GM12878 (cell line): ENCODE data around the gene THOC5. TPM values are rescaled to one million over a fixed set of nuclear protein-coding genes. Genes with fewer than 3 reads are reported as not detected.

Experiments used
- ATAC-seq: fragments of 200-7000 bp; cut with Tn5 transposase; 3 replicates; pipeline ENCODE4 v1.9.1; 2020; ENCODE audit warnings: mild to moderate bottlenecking, moderate library complexity
- BruUV-seq: library from RNA; stranded (reverse); fragments of 400-500 nt; replicated peaks from 2 replicates; lab custom pipeline; 2021; lab: Mats Ljungman, UMichigan
- CTCF ChIA-PET: fragments of 300-600 bp; sonication (Branson Sonifier 250); formaldehyde crosslinking; extraction: SDS; loops from one replicate; lab custom pipeline; 2021; ENCODE audit warnings: inconsistent platforms; lab: Yijun Ruan, JAX
- POLR2A ChIA-PET: fragments of 350-600 bp; formaldehyde crosslinking; extraction: SDS; loops from one replicate; lab custom pipeline; 2021; ENCODE audit warnings: inconsistent platforms; lab: Charles Lee
- RAD21 ChIA-PET: fragments of 300-600 bp; sonication (Branson Sonifier 250); formaldehyde crosslinking; loops from one replicate; lab custom pipeline; 2023; ENCODE audit warnings: antibody characterized with exemption; ENCODE audit not compliant: unreplicated experiment; lab: Charles Lee
- SMC1A ChIA-PET: fragments of 300-600 bp; sonication (Branson Sonifier 250); formaldehyde crosslinking; loops from one replicate; lab custom pipeline; 2023; ENCODE audit not compliant: unreplicated experiment, uncharacterized antibody; lab: Charles Lee
- DNase-seq: peaks from one replicate; pipeline ENCODE4 v3.0.0-alpha.2; 2011; ENCODE audit warnings: low read depth, low spot score
- FAIRE-seq: peaks from 3 replicates; lab custom pipeline; 2011; peaks lifted over from hg19 to GRCh38; lab: Jason Lieb, UNC
- H2AFZ ChIP-seq: 2 replicates; pipeline ENCODE4 v1.6.0; 2011; ENCODE audit warnings: low read depth, low read length, control low read depth; ENCODE audit not compliant: control insufficient read depth
- H3K27ac ChIP-seq: 2 replicates; pipeline ENCODE4 v1.5.1; 2011; ENCODE audit warnings: control low read depth; ENCODE audit not compliant: control insufficient read depth, insufficient read depth
- H3K27me3 ChIP-seq, 2 experiments: replicated peaks in 1 of 2; 2 replicates each; pipeline versions ENCODE4 v1.6.0 to v1.6.1; 2011; ENCODE audit warnings: low read length in 1 of 2; ENCODE audit not compliant: control insufficient read depth in 2 of 2, insufficient read depth in 2 of 2
- H3K36me3 ChIP-seq, 2 experiments: 2 replicates each; pipeline ENCODE4 v1.5.1; 2011; ENCODE audit warnings: low read length in 1 of 2; ENCODE audit not compliant: control insufficient read depth in 2 of 2, insufficient read depth in 2 of 2
- H3K4me1 ChIP-seq: 2 replicates; pipeline ENCODE4 v1.6.1; 2011; ENCODE audit warnings: mild to moderate bottlenecking, low read length, moderate library complexity, mixed read lengths; ENCODE audit not compliant: control insufficient read depth, insufficient read depth
- H3K4me2 ChIP-seq: 2 replicates; pipeline ENCODE4 v1.6.0; 2011; ENCODE audit warnings: control low read depth; ENCODE audit not compliant: control insufficient read depth, insufficient read depth
- H3K4me3 ChIP-seq: fragments of 200-600 bp; sonication (generic); 2 replicates; pipeline ENCODE4 v1.5.1; 2016
- H3K79me2 ChIP-seq: 2 replicates; pipeline ENCODE4 v1.6.0; 2011; ENCODE audit warnings: low read length; ENCODE audit not compliant: control insufficient read depth, insufficient read depth
- H3K9ac ChIP-seq: 2 replicates; pipeline ENCODE4 v1.8.0; 2011; ENCODE audit warnings: low read length, control low read depth, mixed read lengths; ENCODE audit not compliant: control insufficient read depth, insufficient read depth
- H3K9me3 ChIP-seq: replicated peaks from 3 replicates; pipeline ENCODE4 v1.5.1; 2011; ENCODE audit warnings: mild to moderate bottlenecking, low read length; ENCODE audit not compliant: control insufficient read depth, insufficient read depth
- H4K20me1 ChIP-seq: 2 replicates; pipeline ENCODE4 v1.6.0; 2011; ENCODE audit not compliant: control insufficient read depth, insufficient read depth
- CEBPB ChIP-seq, 2 experiments: fragments of 150-350 bp in 1 of 2; IDR thresholded peaks; 2 replicates each; pipeline ENCODE4 v1.6.1; 2012 to 2014; ENCODE audit warnings: low read depth in 2 of 2, low read length in 2 of 2, borderline replicate concordance in 1 of 2, inconsistent platforms in 1 of 2
- REST ChIP-seq: IDR thresholded peaks from 2 replicates; pipeline ENCODE4 v1.6.1; 2012; ENCODE audit warnings: mild to moderate bottlenecking, low read depth, low read length
- SMARCA5 ChIP-seq: fragments of 450-650 bp; IDR thresholded peaks from 2 replicates; pipeline ENCODE4 v1.6.1; 2017; ENCODE audit warnings: mild to moderate bottlenecking
- WGBS: methylation state at CpG from one replicate; pipeline ENCODE4 v1.1.6; 2016; ENCODE audit warnings: low lambda C conversion rate; ENCODE audit not compliant: insufficient replicate concordance, insufficient coverage; ENCODE audit errors: missing lambda C conversion rate; 5-methylcytosine and 5-hydroxymethylcytosine counted together
- in situ Hi-C: fragments of 300-500 bp; cut with MboI; formaldehyde crosslinking; loops from 9 replicates; pipeline ENCODE4 v1.14.3; 2018; ENCODE audit warnings: mixed read lengths
- intact Hi-C: fragments of 100-400 bp; cut with micrococcal nuclease; formaldehyde crosslinking; loops from one replicate; pipeline ENCODE4 v1.14.2; 2022; ENCODE audit not compliant: unreplicated experiment
- polyA plus RNA-seq, 11 experiments: library from polyadenylated mRNA; depleted of rRNA in 4 of 11; unstranded in 6 of 11; stranded (reverse) in 5 of 11; fragments of >200 nt; fragmentation: Nextera tagmentation in 4 of 11; fragmentation: Illumina TruSeq in 1 of 11; extraction: Ambion mirVana in 4 of 11; extraction: Trizol in 1 of 11; gene quantifications; 1 replicate in 1 of 11; 2 replicates in 10 of 11; pipeline versions ENCODE4 v1.2.1 to v1.2.3, GENCODE V29; 2011 to 2016; ENCODE audit warnings: inconsistent platforms in 2 of 11, missing spikeins in 2 of 11, low read depth in 1 of 11
- total RNA-seq, 4 experiments: library from RNA; depleted of rRNA in 3 of 4; stranded (reverse); fragments of >200 nt in 3 of 4; fragmentation: Illumina TruSeq in 1 of 4; extraction: Trizol in 1 of 4; gene quantifications; 2 replicates each; pipeline versions ENCODE4 v1.2.1 to v1.2.3, GENCODE V29; 2013 to 2021

THOC5 gene
- total and polyA plus RNA-seq, 10 of the 15 experiments (the other 5 are each of a cell fraction or from before 2014, with no cell fraction given): 20.9 to 44.9 (median 31.4) TPM

- WGBS: 10% methylated on average over 21 of the region's 21 CpGs
- H3K79me2 ChIP-seq: no peaks in the 10 kb centered on the region
- no peaks in the 10 kb centered on the region; the same call in 2 of the 3 replicates for H3K9me3 ChIP-seq
- SMC1A ChIA-PET: no interaction called here
- FAIRE-seq (no peak), DNase-seq (no peak), ATAC-seq (peak; percentile 29; the same call in 1 of the 3 replicates)
- peaks cover 8% of the 10 kb centered on the region; the same call in 1 of the 2 replicates for H3K4me1 ChIP-seq
- H4K20me1 ChIP-seq: no peaks in the 10 kb centered on the region
- CTCF ChIA-PET: no interaction called here
- no peaks in the 10 kb centered on the region for H3K36me3 ChIP-seq
- intact Hi-C loops (no loop called here), in situ Hi-C loops (no loop called here)
- no peak overlapping the region for H3K4me2 ChIP-seq
- H3K27me3 ChIP-seq: peaks cover 0 to 3% of the 10 kb centered on the region in 2 experiments; a peak in 3 of 4 replicates
- no peak overlapping the region for H3K27ac ChIP-seq
- BruUV-seq: no TSS peak
- H2AFZ ChIP-seq: no peak overlapping the region
- H3K4me3 ChIP-seq: no peak overlapping the region
- POLR2A ChIA-PET: no interaction called here
- RAD21 ChIA-PET: no interaction called here
- no peak overlapping the region for H3K9ac ChIP-seq
- TF ChIP-seq SMARCA5 (no peak), CEBPB (IDR thresholded peaks at IDR 0.05; ENCODE audit: borderline replicate concordance in 1 of 2, low read depth in 2 of 2, low read length in 2 of 2) (no peak), REST (peak; percentile 89)
Measured at GRCh38 chr22:29478326-29479276, 75.0 kb downstream of the THOC5 start.
